Liver (tissue), 9 donors: Measurements from ENCODE around the gene TMEM200B. TPM values are rescaled to one million over a fixed set of nuclear protein-coding genes. Genes with fewer than 3 reads are reported as not detected.

Experiments
- DNase-seq: peaks from one replicate; pipeline ENCODE4 v3.0.0-alpha.2; 2017; ENCODE audit warnings: low spot score
- H3K27ac ChIP-seq, 2 donors: one replicate each; pipeline ENCODE4 v1.7.0; 2013; ENCODE audit warnings: inconsistent platforms in 2 of 2, low read length in 2 of 2, control low read depth in 1 of 2, low read depth in 1 of 2, mild to moderate bottlenecking in 1 of 2
- H3K27me3 ChIP-seq, 4 donors: one replicate each; pipeline versions ENCODE4 v1.6.1 to v1.7.0; 2013; ENCODE audit warnings: low read length in 3 of 4, inconsistent platforms in 1 of 4, mild to moderate bottlenecking in 1 of 4, moderate library complexity in 1 of 4; ENCODE audit not compliant: control insufficient read depth in 4 of 4, insufficient read depth in 4 of 4
- H3K36me3 ChIP-seq, 4 donors: one replicate each; pipeline versions ENCODE4 v1.6.1 to v1.7.0; 2013; ENCODE audit warnings: low read length in 3 of 4, mild to moderate bottlenecking in 3 of 4, low read depth in 1 of 4, moderate library complexity in 1 of 4; ENCODE audit not compliant: control insufficient read depth in 4 of 4, insufficient read depth in 3 of 4
- H3K4me1 ChIP-seq, 4 donors: one replicate each; pipeline versions ENCODE4 v1.6.1 to v1.7.0; 2013; ENCODE audit warnings: low read length in 3 of 4, mild to moderate bottlenecking in 3 of 4, moderate library complexity in 1 of 4; ENCODE audit not compliant: control insufficient read depth in 4 of 4, insufficient read depth in 4 of 4
- H3K4me3 ChIP-seq, 3 donors: one replicate each; pipeline versions ENCODE4 v1.6.1 to v1.7.0; 2013; ENCODE audit warnings: low read length in 3 of 3, control low read depth in 1 of 3, low read depth in 1 of 3, mild to moderate bottlenecking in 1 of 3
- H3K9ac ChIP-seq, 2 donors: one replicate each; pipeline ENCODE4 v1.7.0; 2013; ENCODE audit warnings: low read length in 2 of 2, mild to moderate bottlenecking in 2 of 2, moderate library complexity in 2 of 2, control low read depth in 1 of 2, low read depth in 1 of 2
- H3K9me3 ChIP-seq, 4 donors: one replicate each; pipeline versions ENCODE4 v1.6.1 to v1.7.0; 2013; ENCODE audit warnings: low read length in 3 of 4; ENCODE audit not compliant: control insufficient read depth in 4 of 4
- FOXA1 ChIP-seq: IDR thresholded peaks from 2 replicates; pipeline ENCODE4 v1.6.1; 2016; ENCODE audit warnings: antibody characterized with exemption
- FOXA2 ChIP-seq: IDR thresholded peaks from 2 replicates; pipeline ENCODE4 v1.6.1; 2016; ENCODE audit warnings: antibody characterized with exemption
- GABPA ChIP-seq, 2 donors: IDR thresholded peaks in 1 of 2; conservative IDR thresholded peaks in 1 of 2; 2 replicates each; pipeline ENCODE4 v1.6.1; 2016; ENCODE audit warnings: antibody characterized with exemption in 2 of 2, mild to moderate bottlenecking in 1 of 2, moderate library complexity in 1 of 2
- HNF4A ChIP-seq, 2 donors: conservative IDR thresholded peaks; 2 replicates each; pipeline ENCODE4 v1.6.1; 2016; ENCODE audit warnings: antibody characterized with exemption in 2 of 2, mild to moderate bottlenecking in 2 of 2
- RAD21 ChIP-seq, 2 donors: IDR thresholded peaks; 2 replicates each; pipeline ENCODE4 v1.6.1; 2016; ENCODE audit warnings: antibody characterized with exemption in 2 of 2, mild to moderate bottlenecking in 2 of 2
- RXRA ChIP-seq, 2 donors: IDR thresholded peaks; 2 replicates each; pipeline ENCODE4 v1.6.1; 2017 to 2018; ENCODE audit warnings: antibody characterized with exemption in 2 of 2, mild to moderate bottlenecking in 1 of 2
- SP1 ChIP-seq: IDR thresholded peaks from 2 replicates; pipeline ENCODE4 v1.6.1; 2018; ENCODE audit warnings: antibody characterized with exemption, mild to moderate bottlenecking
- TAF1 ChIP-seq: conservative IDR thresholded peaks from 2 replicates; pipeline ENCODE4 v1.6.1; 2016; ENCODE audit warnings: antibody characterized with exemption, mild to moderate bottlenecking
- YY1 ChIP-seq: IDR thresholded peaks from 2 replicates; pipeline ENCODE4 v1.6.1; 2016; ENCODE audit warnings: antibody characterized with exemption, mild to moderate bottlenecking
- WGBS: extraction: QIAGEN DNeasy Blood & Tissue Kit; methylation state at CpG from one replicate; pipeline ENCODE4 v1.1.7; 2013; 5-methylcytosine and 5-hydroxymethylcytosine counted together
- polyA plus RNA-seq, 2 donors: library from polyadenylated mRNA; stranded (reverse) in 1 of 2; unstranded in 1 of 2; fragments of 200-250 nt in 1 of 2; fragments of >200 nt in 1 of 2; fragmentation: Nextera tagmentation in 1 of 2; extraction: Ambion mirVana in 1 of 2; gene quantifications; one replicate each; pipeline versions ENCODE4 v1.2.1 to v1.2.3, GENCODE V29; 2013 to 2015
- total RNA-seq, 2 donors: library from RNA; depleted of rRNA; stranded (reverse); fragments of >200 nt; gene quantifications; one replicate each; pipeline ENCODE4 v1.2.3, GENCODE V29; 2014
- TF ChIP-seq, protein P1 (sequence below): fragments of 150-350 bp; IDR thresholded peaks from 2 replicates; pipeline ENCODE4 v1.5.1; 2017; ENCODE audit warnings: improper control_type of control experiment, low read depth, low read length; ENCODE audit not compliant: missing input control
- TF ChIP-seq, protein P2 (sequence below): IDR thresholded peaks from 2 replicates; pipeline ENCODE4 v1.6.1; 2016; ENCODE audit warnings: antibody characterized with exemption
- TF ChIP-seq, protein P3 (sequence below): IDR thresholded peaks from 2 replicates; pipeline ENCODE4 v1.6.1; 2016; ENCODE audit warnings: antibody characterized with exemption
- donor health status: healthy.
- donor health status: healthy.
- donor health status: healthy.
- donor health status: healthy.
- donor health status: healthy.

TMEM200B gene
- total and polyA plus RNA-seq, 4 donors, result 0.84 to 4.5 (median 1.5) TPM

DNA sequence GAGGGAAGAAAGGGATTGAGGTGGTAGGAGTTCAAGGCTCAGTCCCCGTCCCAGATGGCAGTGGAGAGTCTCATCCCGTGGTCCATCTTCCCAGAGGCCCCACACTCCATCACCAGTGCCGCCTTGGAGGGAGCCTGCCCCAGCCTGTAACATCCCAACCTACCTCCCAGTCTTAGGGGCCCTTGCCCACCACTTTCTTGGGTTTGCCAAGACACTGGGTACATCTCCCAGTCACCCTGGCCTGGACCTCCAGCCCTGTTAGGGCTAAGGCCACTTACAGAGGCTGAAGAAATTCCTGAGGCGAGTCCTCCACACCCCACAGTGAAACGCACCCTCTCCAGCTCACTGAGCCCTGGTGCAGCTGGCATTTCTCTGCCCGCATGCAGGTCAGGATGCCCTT, 3.3 kb downstream of the TMEM200B start:
- Histone ChIP-seq H3K4me1 (peaks cover 16 to 30% (median 23%) of the 10 kb centered on the region in 4 donors), H3K9ac (no peak overlapping the region), H3K27ac (no peak overlapping the region), H3K36me3 (peaks cover 2 to 9% (median 5%) of the 10 kb centered on the region in 4 donors), H3K9me3 (no peaks in the 10 kb centered on the region), H3K4me3 (no peak overlapping the region), H3K27me3 (no peaks in the 10 kb centered on the region)
- WGBS, result 95% methylated on average over 6 of the region's 6 CpGs
- no peak for DNase-seq
- TF ChIP-seq RXRA (IDR thresholded peaks at IDR 0.05) (no peak), YY1 (no peak), GABPA (IDR thresholded peaks at IDR 0.05 in 1 of 2, conservative IDR thresholded peaks at IDR 0.05 in 1 of 2) (no peak), HNF4A (conservative IDR thresholded peaks at IDR 0.05) (no peak), SP1 (no peak), FOXA1 (no peak)
- TF ChIP-seq, protein P1, sequence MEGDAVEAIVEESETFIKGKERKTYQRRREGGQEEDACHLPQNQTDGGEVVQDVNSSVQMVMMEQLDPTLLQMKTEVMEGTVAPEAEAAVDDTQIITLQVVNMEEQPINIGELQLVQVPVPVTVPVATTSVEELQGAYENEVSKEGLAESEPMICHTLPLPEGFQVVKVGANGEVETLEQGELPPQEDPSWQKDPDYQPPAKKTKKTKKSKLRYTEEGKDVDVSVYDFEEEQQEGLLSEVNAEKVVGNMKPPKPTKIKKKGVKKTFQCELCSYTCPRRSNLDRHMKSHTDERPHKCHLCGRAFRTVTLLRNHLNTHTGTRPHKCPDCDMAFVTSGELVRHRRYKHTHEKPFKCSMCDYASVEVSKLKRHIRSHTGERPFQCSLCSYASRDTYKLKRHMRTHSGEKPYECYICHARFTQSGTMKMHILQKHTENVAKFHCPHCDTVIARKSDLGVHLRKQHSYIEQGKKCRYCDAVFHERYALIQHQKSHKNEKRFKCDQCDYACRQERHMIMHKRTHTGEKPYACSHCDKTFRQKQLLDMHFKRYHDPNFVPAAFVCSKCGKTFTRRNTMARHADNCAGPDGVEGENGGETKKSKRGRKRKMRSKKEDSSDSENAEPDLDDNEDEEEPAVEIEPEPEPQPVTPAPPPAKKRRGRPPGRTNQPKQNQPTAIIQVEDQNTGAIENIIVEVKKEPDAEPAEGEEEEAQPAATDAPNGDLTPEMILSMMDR, result no peak
- TF ChIP-seq, protein P2, sequence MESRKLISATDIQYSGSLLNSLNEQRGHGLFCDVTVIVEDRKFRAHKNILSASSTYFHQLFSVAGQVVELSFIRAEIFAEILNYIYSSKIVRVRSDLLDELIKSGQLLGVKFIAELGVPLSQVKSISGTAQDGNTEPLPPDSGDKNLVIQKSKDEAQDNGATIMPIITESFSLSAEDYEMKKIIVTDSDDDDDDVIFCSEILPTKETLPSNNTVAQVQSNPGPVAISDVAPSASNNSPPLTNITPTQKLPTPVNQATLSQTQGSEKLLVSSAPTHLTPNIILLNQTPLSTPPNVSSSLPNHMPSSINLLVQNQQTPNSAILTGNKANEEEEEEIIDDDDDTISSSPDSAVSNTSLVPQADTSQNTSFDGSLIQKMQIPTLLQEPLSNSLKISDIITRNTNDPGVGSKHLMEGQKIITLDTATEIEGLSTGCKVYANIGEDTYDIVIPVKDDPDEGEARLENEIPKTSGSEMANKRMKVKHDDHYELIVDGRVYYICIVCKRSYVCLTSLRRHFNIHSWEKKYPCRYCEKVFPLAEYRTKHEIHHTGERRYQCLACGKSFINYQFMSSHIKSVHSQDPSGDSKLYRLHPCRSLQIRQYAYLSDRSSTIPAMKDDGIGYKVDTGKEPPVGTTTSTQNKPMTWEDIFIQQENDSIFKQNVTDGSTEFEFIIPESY, result no peak

DNA sequence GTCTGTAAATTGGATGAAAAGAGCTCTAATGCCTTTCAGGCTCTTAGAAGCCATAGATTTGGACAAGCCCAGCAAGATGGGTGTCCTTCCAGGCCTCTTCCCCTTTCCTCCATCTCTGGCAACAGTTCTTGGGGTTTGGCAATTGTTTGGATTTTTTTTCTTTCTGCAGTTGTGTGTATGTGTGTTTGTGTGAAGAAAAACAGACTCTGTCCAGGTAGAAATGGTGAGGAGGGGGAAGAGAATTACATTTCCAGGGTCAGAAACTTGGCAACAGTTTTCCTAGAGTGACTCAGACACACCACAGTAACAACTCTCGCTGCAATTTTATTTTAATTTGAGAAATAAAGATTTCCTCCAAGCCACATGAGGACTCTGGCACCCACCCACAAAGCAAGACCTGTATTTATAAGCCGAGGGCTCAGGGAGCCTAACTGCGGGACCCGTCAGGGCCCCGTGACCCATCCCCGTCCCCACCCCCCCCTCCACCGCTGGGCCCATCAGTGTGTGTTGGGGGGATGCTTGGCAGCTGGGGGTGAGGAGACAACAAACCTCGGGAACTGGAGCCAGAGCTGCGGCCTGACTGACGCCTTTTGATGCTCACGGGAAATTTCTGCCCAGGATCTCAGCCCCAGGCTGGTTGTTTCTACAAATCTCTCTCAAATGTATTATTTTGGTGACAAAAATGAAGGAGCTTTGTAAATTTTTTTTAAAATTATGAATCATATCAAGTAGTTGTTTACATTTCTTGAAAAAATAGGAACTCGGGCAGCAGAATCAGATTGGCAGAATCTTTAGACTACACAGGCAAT, 4.4 kb downstream of the TMEM200B start:
- DNase-seq, result no peak
- peaks cover 16 to 29% (median 21%) of the 10 kb centered on the region in 4 donors for H3K4me1 ChIP-seq
- TF ChIP-seq RAD21 (IDR thresholded peaks at IDR 0.05) (no peak), TAF1 (no peak), FOXA2 (no peak), RXRA (IDR thresholded peaks at IDR 0.05) (no peak), YY1 (no peak), SP1 (no peak)
- TF ChIP-seq, protein P3, sequence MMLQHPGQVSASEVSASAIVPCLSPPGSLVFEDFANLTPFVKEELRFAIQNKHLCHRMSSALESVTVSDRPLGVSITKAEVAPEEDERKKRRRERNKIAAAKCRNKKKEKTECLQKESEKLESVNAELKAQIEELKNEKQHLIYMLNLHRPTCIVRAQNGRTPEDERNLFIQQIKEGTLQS, result no peak
- TF ChIP-seq, protein P1, result no peak
- TF ChIP-seq, protein P2, result no peak
- H3K9me3 ChIP-seq, result no peaks in the 10 kb centered on the region
- H3K27me3 ChIP-seq, result no peaks in the 10 kb centered on the region
- 94% methylated on average over 12 of the region's 12 CpGs for WGBS
- H3K27ac ChIP-seq, result no peak overlapping the region
- H3K36me3 ChIP-seq, result peaks cover 2 to 11% (median 6%) of the 10 kb centered on the region in 4 donors
- no peak overlapping the region for H3K9ac ChIP-seq
- H3K4me3 ChIP-seq, result no peak overlapping the region
